ENCODE data around the gene KCNJ6.

Gene KCNJ6

GRCh38 chr21:37904856-37905255 lies 11.4 kb downstream of the KCNJ6 start:
- no peak for DNase-seq (ENCODE audit: low spot score)

GRCh38 chr21:37903396-37903795 lies 12.9 kb downstream of the KCNJ6 start:
- DNase-seq (ENCODE audit: low spot score) = no peak

- no peak for DNase-seq (ENCODE audit: low spot score)
Measured at GRCh38 chr21:37899146-37899545, 17.1 kb downstream of the KCNJ6 start.

- DNase-seq (ENCODE audit: low spot score) = no peak
Measured at GRCh38 chr21:37896788-37897187, 19.5 kb downstream of the KCNJ6 start.

- DNase-seq (ENCODE audit: low spot score) = no peak
Measured at GRCh38 chr21:37891972-37892371, 24.3 kb downstream of the KCNJ6 start.

- DNase-seq (ENCODE audit: low spot score) = no peak
Measured at GRCh38 chr21:37888659-37889058, 27.6 kb downstream of the KCNJ6 start.

GRCh38 chr21:37886726-37887299 lies 29.4 kb downstream of the KCNJ6 start:
- no peak for DNase-seq (ENCODE audit: low spot score)

GRCh38 chr21:37886120-37886519 lies 30.1 kb downstream of the KCNJ6 start:
- no peak for DNase-seq (ENCODE audit: low spot score)

GRCh38 chr21:37878946-37879660 lies 37.2 kb downstream of the KCNJ6 start:
- no peak for DNase-seq (ENCODE audit: low spot score)

- no peak for DNase-seq (ENCODE audit: low spot score)
Measured at GRCh38 chr21:37877888-37878684, 38.2 kb downstream of the KCNJ6 start.

GRCh38 chr21:37877171-37877570 lies 39.1 kb downstream of the KCNJ6 start:
- DNase-seq (ENCODE audit: low spot score) = no peak

GRCh38 chr21:37876561-37876960 lies 39.7 kb downstream of the KCNJ6 start:
- DNase-seq (ENCODE audit: low spot score) = no peak

GRCh38 chr21:37874904-37875780 lies 41.1 kb downstream of the KCNJ6 start:
- DNase-seq (ENCODE audit: low spot score) = no peak

- DNase-seq (ENCODE audit: low spot score) = no peak
Measured at GRCh38 chr21:37874481-37874880, 41.8 kb downstream of the KCNJ6 start.

- no peak for DNase-seq (ENCODE audit: low spot score)
Measured at GRCh38 chr21:37873655-37874054, 42.6 kb downstream of the KCNJ6 start.

- no peak for DNase-seq (ENCODE audit: low spot score)
Measured at GRCh38 chr21:37871121-37871862, 45.0 kb downstream of the KCNJ6 start.

- no peak for DNase-seq (ENCODE audit: low spot score)
Measured at GRCh38 chr21:37870221-37870620, 46.0 kb downstream of the KCNJ6 start.

GRCh38 chr21:37869661-37870060 lies 46.6 kb downstream of the KCNJ6 start:
- DNase-seq (ENCODE audit: low spot score) = no peak

GRCh38 chr21:37868446-37869295 lies 47.6 kb downstream of the KCNJ6 start:
- DNase-seq (ENCODE audit: low spot score) = no peak

GRCh38 chr21:37866027-37866426 lies 50.2 kb downstream of the KCNJ6 start:
- peak; percentile 55 for DNase-seq (ENCODE audit: low spot score)

Measured in globus pallidus (tissue), 1 donor.